Coronary artery (tissue), 2 donors: ENCODE measurements around the gene UBIAD1.
"Not testable (repeated sequence)": the region's sequence is repeated elsewhere in the genome, so short reads cannot be mapped to it uniquely, and the experiment has no call there.

Experiments used
- DNase-seq: peaks from one replicate; pipeline ENCODE4 v3.0.0-alpha.2; 2017; ENCODE audit warnings: low spot score
- H3K27ac ChIP-seq, 2 donors: fragments of 200-600 bp; sonication (generic); one replicate each; pipeline ENCODE4 v1.5.1; 2016 to 2019
- H3K4me3 ChIP-seq: fragments of 200-600 bp; sonication (generic); 2 replicates; pipeline ENCODE4 v1.5.1; 2016; ENCODE audit warnings: mild to moderate bottlenecking, moderate library complexity
- TF ChIP-seq, protein P1 (sequence below): fragments of 200-600 bp; sonication (generic); IDR thresholded peaks from one replicate; pipeline ENCODE4 v1.5.1; 2019; ENCODE audit warnings: antibody characterized with exemption

The UBIAD1 gene

DNA sequence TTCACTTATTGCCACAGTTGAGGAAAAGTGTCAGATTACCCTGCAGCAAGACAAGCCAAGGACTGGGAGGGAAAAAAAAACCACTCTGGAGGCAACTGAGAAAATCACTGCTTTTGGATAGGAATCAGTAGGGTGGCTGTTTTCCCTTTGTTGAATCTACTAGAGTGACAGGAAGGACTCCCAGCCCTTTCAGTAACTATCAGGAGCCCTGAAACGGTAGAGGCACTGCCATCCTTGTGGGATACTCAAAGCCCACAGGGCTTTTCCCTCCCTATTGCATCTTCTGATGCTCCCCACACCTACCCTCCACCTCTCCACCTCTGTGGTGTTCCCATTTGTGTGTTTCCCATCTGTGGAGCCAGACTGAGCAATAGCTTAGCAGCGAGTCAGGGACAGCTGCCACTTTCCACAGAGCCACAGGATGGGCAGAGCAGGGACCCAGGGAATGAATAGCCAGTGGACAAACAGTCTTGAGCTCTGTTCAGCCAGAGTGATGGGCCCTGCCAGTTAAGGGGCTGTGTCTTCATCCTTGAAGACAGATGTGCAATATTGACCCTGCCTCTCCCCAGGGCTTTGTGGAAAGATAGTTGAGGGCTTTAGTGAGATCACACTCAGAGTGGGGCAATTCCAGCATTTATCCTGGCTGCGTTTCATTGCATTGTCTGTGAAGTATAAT is 13.9 kb downstream of the UBIAD1 start:
- Histone ChIP-seq H3K4me3 (no peak overlapping the region), H3K27ac (no peak overlapping the region)
- no peak for DNase-seq
- TF ChIP-seq, protein P1, sequence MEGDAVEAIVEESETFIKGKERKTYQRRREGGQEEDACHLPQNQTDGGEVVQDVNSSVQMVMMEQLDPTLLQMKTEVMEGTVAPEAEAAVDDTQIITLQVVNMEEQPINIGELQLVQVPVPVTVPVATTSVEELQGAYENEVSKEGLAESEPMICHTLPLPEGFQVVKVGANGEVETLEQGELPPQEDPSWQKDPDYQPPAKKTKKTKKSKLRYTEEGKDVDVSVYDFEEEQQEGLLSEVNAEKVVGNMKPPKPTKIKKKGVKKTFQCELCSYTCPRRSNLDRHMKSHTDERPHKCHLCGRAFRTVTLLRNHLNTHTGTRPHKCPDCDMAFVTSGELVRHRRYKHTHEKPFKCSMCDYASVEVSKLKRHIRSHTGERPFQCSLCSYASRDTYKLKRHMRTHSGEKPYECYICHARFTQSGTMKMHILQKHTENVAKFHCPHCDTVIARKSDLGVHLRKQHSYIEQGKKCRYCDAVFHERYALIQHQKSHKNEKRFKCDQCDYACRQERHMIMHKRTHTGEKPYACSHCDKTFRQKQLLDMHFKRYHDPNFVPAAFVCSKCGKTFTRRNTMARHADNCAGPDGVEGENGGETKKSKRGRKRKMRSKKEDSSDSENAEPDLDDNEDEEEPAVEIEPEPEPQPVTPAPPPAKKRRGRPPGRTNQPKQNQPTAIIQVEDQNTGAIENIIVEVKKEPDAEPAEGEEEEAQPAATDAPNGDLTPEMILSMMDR: no peak

DNA sequence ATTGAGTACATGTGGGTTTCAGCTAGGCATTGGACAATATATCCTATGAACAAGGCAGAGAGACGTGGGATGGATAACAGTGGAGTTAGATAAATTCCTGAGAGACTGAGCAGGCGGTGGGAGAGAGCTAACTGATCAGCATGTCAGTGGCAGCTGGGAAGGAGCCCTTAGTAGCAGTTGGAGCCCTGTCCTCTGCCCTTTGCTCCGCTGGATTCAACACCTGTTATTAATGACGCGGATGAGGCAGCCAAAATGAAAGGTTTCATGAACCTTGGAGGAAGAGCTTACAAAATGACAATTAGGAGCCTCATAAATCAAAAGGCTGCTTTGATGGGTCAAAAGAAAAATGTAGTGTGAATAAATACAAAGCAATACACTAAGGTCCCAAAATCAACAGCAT is 16.1 kb downstream of the UBIAD1 start:
- DNase-seq: no peak
- no peak overlapping the region for H3K27ac ChIP-seq
- H3K4me3 ChIP-seq: no peak overlapping the region
- TF ChIP-seq, protein P1: no peak

DNA sequence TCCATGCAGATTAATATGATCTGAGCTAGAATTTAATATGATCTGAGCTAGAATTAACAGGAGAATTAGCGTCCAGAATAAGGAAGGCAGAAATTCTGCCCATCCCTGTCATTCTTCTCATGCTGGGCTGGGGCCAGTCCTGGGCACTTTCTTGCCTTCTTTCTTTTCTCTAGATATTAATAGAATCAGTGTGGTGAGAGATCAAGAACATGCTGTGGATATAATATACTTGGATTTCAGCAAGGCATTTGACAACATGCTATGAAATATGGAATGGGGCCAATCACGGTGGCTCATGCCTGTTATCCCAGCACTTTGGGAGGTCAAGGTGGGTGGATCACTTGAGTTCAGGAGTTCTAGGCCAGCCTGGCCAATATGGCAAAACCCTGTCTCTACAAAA is 18.1 kb downstream of the UBIAD1 start:
- no peak overlapping the region for H3K4me3 ChIP-seq
- no peak for DNase-seq
- no peak overlapping the region for H3K27ac ChIP-seq
- TF ChIP-seq, protein P1: no peak

DNA sequence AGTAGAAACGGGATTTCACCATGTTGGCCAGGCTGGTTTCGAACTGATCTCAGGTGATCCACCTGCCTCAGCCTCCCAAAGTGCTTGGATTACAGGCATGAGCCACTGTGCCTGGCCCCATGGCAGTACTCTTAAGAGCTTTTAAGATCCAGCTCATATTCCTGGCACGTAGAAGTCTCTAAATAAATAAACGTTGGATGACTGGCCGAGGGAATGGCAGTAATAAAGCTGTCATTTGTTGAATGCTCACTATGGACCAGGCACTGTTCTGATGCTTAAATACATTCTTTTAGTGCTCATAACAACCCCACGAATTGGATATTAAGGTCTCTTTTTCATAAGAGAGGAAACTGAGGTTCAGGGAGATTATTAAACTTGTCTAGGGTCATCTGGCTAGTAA is 20.9 kb downstream of the UBIAD1 start:
- H3K4me3 ChIP-seq: no peak overlapping the region
- H3K27ac ChIP-seq: no peak overlapping the region
- no peak for DNase-seq
- TF ChIP-seq, protein P1: no peak

DNA sequence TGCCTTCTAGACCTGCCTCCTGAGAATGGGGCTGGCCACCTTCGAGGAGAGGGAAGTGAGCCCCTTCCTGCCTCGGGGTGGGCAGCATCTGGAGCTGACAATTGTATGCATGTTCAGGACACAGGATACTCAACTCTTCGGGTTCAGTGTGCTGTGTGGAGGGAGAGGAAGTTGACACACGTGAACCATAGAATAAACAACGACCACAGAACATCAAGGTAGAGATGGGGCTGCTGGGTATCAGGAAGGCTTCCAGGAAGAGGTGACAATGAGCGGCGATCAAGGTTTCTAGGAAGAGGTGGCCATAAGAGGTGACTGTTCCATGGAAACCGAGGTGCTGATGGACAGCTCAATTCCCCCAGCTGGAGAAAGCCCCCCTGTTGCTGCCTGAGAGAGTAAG is 22.0 kb downstream of the UBIAD1 start:
- Histone ChIP-seq H3K4me3 (no peak overlapping the region), H3K27ac (no peak overlapping the region)
- no peak for DNase-seq
- TF ChIP-seq, protein P1: no peak

DNA sequence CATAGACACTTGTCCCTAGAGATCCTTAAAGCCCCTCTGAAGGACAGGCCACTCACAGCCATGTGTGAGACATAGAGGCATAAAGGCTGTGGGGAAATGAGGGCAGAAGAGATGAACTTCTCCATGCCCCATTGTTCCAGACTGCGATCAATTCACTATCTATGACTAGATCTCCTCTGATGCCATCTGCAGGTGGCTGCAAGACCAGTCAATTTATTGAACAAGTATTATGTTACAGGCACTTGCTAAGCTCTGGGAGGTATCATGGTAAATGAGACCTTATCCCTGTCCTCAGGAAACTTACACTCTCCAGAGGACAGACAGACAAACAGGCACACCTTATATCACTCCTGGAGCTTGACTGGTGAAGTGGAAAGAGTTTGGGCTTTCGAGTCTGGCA is 22.9 kb downstream of the UBIAD1 start:
- no peak for DNase-seq
- H3K4me3 ChIP-seq: no peak overlapping the region
- no peak overlapping the region for H3K27ac ChIP-seq
- TF ChIP-seq, protein P1: no peak

DNA sequence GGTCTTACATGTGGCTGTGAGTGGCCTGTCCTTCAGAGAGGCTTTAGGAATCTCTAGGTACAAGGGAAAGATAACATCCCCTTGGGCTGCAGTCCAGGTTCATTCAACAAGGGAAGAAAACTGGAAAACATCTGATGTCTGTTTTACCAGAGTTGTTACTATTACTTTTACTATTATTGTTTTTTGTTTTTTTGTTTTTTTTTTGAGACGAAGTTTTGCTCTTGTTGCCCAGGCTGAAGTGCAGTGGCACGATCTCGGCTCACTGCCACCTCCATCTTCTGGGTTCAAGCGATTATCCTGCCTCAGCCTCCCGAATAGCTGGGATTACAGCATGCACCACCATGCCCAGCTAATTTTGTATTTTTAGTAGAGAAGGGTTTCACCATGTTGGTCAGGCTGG is 24.8 kb downstream of the UBIAD1 start:
- not testable (repeated sequence) for H3K4me3 ChIP-seq, H3K27ac ChIP-seq, DNase-seq
